Measurements from ENCODE around the gene SIRT7. TPM values are rescaled to one million over a fixed set of nuclear protein-coding genes. Genes with fewer than 3 reads are reported as not detected.

The SIRT7 gene, protein sequence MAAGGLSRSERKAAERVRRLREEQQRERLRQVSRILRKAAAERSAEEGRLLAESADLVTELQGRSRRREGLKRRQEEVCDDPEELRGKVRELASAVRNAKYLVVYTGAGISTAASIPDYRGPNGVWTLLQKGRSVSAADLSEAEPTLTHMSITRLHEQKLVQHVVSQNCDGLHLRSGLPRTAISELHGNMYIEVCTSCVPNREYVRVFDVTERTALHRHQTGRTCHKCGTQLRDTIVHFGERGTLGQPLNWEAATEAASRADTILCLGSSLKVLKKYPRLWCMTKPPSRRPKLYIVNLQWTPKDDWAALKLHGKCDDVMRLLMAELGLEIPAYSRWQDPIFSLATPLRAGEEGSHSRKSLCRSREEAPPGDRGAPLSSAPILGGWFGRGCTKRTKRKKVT
- total RNA-seq (25.2 TPM), polyA plus RNA-seq (ENCODE audit: insufficient read depth, low read depth, low replicate concordance) (17.4 TPM)
- long read RNA-seq, donor 1, partial matches to known transcripts = 0 of 2 reads
- long read RNA-seq, donor 1, other reads (novel, unspliced or antisense) = 0 of 2 reads
- long read RNA-seq, donor 2, partial matches to known transcripts = 5 of 8 reads
- long read RNA-seq, donor 2, other reads (novel, unspliced or antisense) = 0 of 8 reads
- long read RNA-seq, donor 3, partial matches to known transcripts = 0 of 1 reads
- long read RNA-seq, donor 3, other reads (novel, unspliced or antisense) = 0 of 1 reads
- long read RNA-seq, donor 4, partial matches to known transcripts = 0 of 5 reads
- long read RNA-seq, donor 4, other reads (novel, unspliced or antisense) = 0 of 5 reads
- long read RNA-seq, donor 5 = 0 reads
- long read RNA-seq, donor 6 = 0 reads
- long read RNA-seq, donor 7, transcript SIRT7-201 (10 exons, 1,743 nt) = major isoform, 14 of 49 reads
- long read RNA-seq, donor 7, partial matches to known transcripts = 13 of 49 reads
- long read RNA-seq, donor 7, other reads (novel, unspliced or antisense) = 21 of 49 reads
- long read RNA-seq, donor 8, partial matches to known transcripts = 0 of 3 reads
- long read RNA-seq, donor 8, other reads (novel, unspliced or antisense) = 0 of 3 reads
- long read RNA-seq, donor 9, partial matches to known transcripts = 0 of 1 reads
- long read RNA-seq, donor 9, other reads (novel, unspliced or antisense) = 0 of 1 reads
- long read RNA-seq, donor 10, partial matches to known transcripts = 0 of 5 reads
- long read RNA-seq, donor 10, other reads (novel, unspliced or antisense) = 0 of 5 reads

DNA sequence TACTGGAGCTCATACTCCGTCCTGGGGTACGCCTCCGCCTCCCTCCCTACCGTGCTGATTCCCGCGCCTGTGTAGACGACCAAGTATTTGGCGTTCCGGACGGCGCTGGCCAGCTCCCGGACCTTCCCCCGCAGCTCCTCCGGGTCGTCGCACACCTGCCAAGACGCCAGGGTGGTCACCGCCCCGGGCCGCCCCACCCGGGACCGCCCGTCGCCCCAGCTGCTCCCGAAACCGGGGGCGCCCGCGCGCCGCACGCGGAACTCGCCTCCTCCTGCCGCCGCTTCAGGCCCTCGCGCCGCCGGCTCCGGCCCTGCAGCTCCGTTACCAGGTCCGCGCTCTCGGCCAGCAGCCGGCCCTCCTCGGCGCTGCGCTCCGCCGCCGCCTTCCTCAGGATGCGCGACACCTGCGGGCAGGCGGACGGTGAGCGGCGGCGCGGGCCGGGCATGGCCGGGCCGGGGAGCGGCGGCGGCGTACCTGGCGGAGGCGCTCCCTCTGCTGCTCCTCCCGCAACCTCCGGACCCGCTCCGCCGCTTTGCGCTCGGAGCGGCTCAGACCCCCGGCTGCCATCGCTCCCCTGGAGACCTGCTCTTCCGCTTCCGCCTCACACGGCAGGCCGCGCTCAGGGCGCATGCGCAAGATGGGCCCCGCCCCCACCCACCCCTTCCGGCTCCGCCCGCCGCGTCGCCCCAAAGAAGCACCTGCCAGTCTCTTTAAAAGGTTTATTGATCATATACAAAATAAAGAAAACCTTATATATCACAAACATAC, at the start of gene SIRT7:
Gene SIRT7 (minus strand): TSS at position 612 of the 768 bp plus-strand sequence. CDS start 45 bp downstream, at position 567.
- peaks cover 0 to 16% (median 8%) of the 10 kb centered on the region in 3 donors for H3K4me1 ChIP-seq (ENCODE audit: control insufficient read depth in 2 of 3, insufficient read depth in 2 of 3, low read depth in 1 of 3, low read length in 3 of 3)
- TF ChIP-seq, protein P1, sequence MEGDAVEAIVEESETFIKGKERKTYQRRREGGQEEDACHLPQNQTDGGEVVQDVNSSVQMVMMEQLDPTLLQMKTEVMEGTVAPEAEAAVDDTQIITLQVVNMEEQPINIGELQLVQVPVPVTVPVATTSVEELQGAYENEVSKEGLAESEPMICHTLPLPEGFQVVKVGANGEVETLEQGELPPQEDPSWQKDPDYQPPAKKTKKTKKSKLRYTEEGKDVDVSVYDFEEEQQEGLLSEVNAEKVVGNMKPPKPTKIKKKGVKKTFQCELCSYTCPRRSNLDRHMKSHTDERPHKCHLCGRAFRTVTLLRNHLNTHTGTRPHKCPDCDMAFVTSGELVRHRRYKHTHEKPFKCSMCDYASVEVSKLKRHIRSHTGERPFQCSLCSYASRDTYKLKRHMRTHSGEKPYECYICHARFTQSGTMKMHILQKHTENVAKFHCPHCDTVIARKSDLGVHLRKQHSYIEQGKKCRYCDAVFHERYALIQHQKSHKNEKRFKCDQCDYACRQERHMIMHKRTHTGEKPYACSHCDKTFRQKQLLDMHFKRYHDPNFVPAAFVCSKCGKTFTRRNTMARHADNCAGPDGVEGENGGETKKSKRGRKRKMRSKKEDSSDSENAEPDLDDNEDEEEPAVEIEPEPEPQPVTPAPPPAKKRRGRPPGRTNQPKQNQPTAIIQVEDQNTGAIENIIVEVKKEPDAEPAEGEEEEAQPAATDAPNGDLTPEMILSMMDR (IDR thresholded peaks at IDR 0.05; ENCODE audit: borderline replicate concordance, extremely low read depth, insufficient read depth) = no peak
- H3K27me3 ChIP-seq (ENCODE audit: control insufficient read depth, insufficient read depth, low read length) = no peaks in the 10 kb centered on the region
- intact Hi-C loops (cut with DNase I) = no loop called here
- FAIRE-seq (no peak), DNase-seq (peak; percentile 84 to 94 (median 90))
- H3K9me3 ChIP-seq (ENCODE audit: control insufficient read depth in 2 of 3, insufficient read depth in 1 of 3, low read length in 3 of 3) = no peaks in the 10 kb centered on the region
- H3K9ac ChIP-seq (ENCODE audit: low read length in 3 of 3) = peak within 1 kb of the TSS; percentile 5 to 67 (median 19)
- peak within 1 kb of the TSS in 1 of 2 donors; percentile 43 for H3K27ac ChIP-seq (ENCODE audit: low read depth in 2 of 2, low read length in 2 of 2)
- H3K4me3 ChIP-seq (ENCODE audit: low read length in 3 of 3) = peak within 1 kb of the TSS; percentile 39 to 73 (median 72)
- H3K36me3 ChIP-seq (ENCODE audit: control insufficient read depth in 2 of 3, insufficient read depth in 3 of 3, low read length in 3 of 3) = peaks cover 0 to 38% (median 30%) of the 10 kb centered on the region in 3 donors

DNA sequence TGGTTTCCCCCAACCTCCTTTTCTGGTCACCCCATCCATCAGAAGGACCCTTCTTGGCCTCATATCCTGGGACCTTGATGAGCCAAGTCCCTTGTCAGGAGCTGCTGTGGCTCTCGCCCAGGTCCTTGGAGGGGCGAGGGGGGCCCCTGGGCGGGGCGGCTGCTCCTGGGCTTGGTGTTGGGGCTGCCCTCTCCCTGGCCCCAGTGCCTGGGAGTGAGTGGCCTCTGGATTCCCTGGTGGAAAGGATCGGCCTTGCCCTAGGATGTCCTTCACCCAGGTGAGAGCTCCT, 49.2 kb upstream of the SIRT7 start:
- H3K4me1 ChIP-seq (ENCODE audit: control insufficient read depth in 2 of 3, insufficient read depth in 2 of 3, low read depth in 1 of 3, low read length in 3 of 3) = peaks cover 0 to 10% (median 0%) of the 10 kb centered on the region in 3 donors
- peaks cover 4% of the 10 kb centered on the region for H3K27me3 ChIP-seq (ENCODE audit: control insufficient read depth, insufficient read depth, low read length)
- no peaks in the 10 kb centered on the region for H3K9me3 ChIP-seq (ENCODE audit: control insufficient read depth in 2 of 3, insufficient read depth in 1 of 3, low read length in 3 of 3)
- H3K9ac ChIP-seq (ENCODE audit: low read length in 3 of 3) = no peak overlapping the region
- DNase-seq (no peak), FAIRE-seq (no peak)
- TF ChIP-seq, protein P1 (IDR thresholded peaks at IDR 0.05; ENCODE audit: borderline replicate concordance, extremely low read depth, insufficient read depth) = no peak
- H3K36me3 ChIP-seq (ENCODE audit: control insufficient read depth in 2 of 3, insufficient read depth in 3 of 3, low read length in 3 of 3) = no peaks in the 10 kb centered on the region
- intact Hi-C loops (cut with DNase I) = loop anchor here (10.0 kb wide), 1 partner anchor 48 kb away; no protein-coding TSS in a partner anchor
- H3K4me3 ChIP-seq (ENCODE audit: low read length in 3 of 3) = no peak overlapping the region
- no peak overlapping the region for H3K27ac ChIP-seq (ENCODE audit: low read depth in 2 of 2, low read length in 2 of 2)

Measured in kidney (tissue), 22 donors.